Activated CD4-positive, alpha-beta T cell treated with anti-CD3 and anti-CD28 coated beads, Interleukin-2, amount 50 U/mL, for 24 hours (primary cell): Measurements from ENCODE around the gene LRP2BP.
"Not testable (repeated sequence)": the region's sequence is repeated elsewhere in the genome, so short reads cannot be mapped to it uniquely, and the experiment has no call there.

ENCODE experiments used
- DNase-seq, 2 donors: peaks; one replicate each; pipeline ENCODE4 v3.0.0-alpha.2; 2020; ENCODE audit warnings: low read depth in 1 of 2, low spot score in 1 of 2

LRP2BP gene

GRCh38 chr4:185329879-185330510 lies 65.7 kb downstream of the LRP2BP start:
- DNase-seq: not testable (repeated sequence)

- no peak for DNase-seq
Observed at GRCh38 chr4:185328586-185328985, 67.1 kb downstream of the LRP2BP start.

DNA sequence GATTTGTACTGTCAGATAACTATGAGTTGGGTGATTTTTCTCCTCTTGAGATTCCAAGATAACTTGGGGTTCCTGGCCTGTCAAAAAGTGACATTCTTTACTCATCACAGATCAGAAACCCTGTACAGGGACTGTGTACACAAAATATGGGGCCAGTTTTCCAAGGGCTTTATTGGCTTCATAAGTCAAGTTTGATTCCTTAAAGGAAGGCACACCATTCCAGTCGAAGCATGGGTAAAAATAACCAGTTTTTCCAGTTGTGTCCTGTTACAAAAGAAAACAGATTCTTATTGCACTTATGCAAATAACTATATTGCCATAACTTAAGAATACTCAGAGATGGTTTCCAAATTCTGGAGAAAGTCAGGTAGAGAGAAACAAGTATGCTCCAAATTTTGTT lies 70.0 kb downstream of the LRP2BP start:
- DNase-seq: not testable (repeated sequence)

GRCh38 chr4:185324361-185324760 lies 71.4 kb downstream of the LRP2BP start:
- not testable (repeated sequence) for DNase-seq

DNA sequence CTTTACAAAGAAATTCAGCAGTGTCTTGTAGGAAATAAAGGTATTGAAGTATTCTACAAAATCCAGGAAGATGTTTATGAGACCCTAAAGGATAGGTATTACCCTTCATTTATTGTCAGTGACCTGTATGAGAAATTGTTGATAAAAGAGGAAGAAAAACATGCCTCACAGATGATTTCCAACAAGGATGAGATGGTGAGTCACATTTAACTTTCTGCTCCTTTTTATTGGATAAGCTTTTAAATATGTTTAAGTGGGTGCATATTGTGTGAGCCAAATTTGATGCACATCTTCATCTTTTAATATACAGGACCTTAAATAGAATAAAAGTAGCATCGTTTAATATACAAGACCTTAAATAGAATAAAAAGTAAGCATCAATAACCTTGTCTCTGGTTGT lies 72.1 kb downstream of the LRP2BP start:
- DNase-seq: no peak

DNA sequence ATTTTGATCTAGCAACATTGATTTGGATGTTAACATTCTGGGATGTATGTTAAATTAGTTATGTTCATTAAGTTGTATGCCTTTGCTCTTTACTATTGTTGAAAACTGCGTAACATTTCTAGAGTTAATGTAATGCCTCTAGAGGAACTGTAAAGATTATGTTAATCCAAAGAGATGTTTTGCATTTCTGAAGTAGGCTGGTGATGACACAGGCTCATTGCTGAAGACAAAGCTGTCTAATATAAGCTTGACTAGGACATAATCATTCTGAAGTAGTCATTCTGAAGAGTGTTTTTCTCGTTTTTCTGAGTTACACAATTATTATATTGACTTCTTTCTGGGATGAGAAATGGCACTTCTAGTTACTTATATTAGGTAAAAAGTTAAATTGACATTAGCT lies 72.9 kb downstream of the LRP2BP start:
- no peak for DNase-seq

GRCh38 chr4:185318679-185319078 lies 77.0 kb downstream of the LRP2BP start:
- DNase-seq: no peak

- DNase-seq: no peak
Observed at GRCh38 chr4:185317880-185318279, 77.8 kb downstream of the LRP2BP start.

GRCh38 chr4:185317462-185317861 lies 78.3 kb downstream of the LRP2BP start:
- DNase-seq: not testable (repeated sequence)
